ENCODE results near the gene TRERF1. TPM values are rescaled to one million over a fixed set of nuclear protein-coding genes. Genes with fewer than 3 reads are reported as not detected.

The TRERF1 gene
- total RNA-seq, 2 donors from 2014 or later, result 9.5 to 34.8 TPM

GRCh38 chr6:42185597-42185996 lies 266.1 kb downstream of the TRERF1 start:
- intact Hi-C loops (cut with DNase I), result no loop called here
- TF ChIP-seq POLR2AphosphoS5 (IDR thresholded peaks at IDR 0.05) (no peak), POLR2A (IDR thresholded peaks at IDR 0.05) (no peak)
- TF ChIP-seq, protein P1, sequence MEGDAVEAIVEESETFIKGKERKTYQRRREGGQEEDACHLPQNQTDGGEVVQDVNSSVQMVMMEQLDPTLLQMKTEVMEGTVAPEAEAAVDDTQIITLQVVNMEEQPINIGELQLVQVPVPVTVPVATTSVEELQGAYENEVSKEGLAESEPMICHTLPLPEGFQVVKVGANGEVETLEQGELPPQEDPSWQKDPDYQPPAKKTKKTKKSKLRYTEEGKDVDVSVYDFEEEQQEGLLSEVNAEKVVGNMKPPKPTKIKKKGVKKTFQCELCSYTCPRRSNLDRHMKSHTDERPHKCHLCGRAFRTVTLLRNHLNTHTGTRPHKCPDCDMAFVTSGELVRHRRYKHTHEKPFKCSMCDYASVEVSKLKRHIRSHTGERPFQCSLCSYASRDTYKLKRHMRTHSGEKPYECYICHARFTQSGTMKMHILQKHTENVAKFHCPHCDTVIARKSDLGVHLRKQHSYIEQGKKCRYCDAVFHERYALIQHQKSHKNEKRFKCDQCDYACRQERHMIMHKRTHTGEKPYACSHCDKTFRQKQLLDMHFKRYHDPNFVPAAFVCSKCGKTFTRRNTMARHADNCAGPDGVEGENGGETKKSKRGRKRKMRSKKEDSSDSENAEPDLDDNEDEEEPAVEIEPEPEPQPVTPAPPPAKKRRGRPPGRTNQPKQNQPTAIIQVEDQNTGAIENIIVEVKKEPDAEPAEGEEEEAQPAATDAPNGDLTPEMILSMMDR (IDR thresholded peaks at IDR 0.05), result no peak
- WGBS, result 62% methylated on average over 10 of the region's 10 CpGs
- no peak overlapping the region for H3K27ac ChIP-seq
- H3K36me3 ChIP-seq, result no peaks in the 10 kb centered on the region
- no peak for DNase-seq (ENCODE audit: low spot score)
- H3K27me3 ChIP-seq (replicated peaks; ENCODE audit: insufficient read depth), result no peaks in the 10 kb centered on the region
- H3K9me3 ChIP-seq, result no peaks in the 10 kb centered on the region
- H3K4me1 ChIP-seq (replicated peaks), result no peaks in the 10 kb centered on the region
- no peak overlapping the region for H3K4me3 ChIP-seq

GRCh38 chr6:42184475-42184874 lies 267.3 kb downstream of the TRERF1 start:
- H3K9me3 ChIP-seq, result no peaks in the 10 kb centered on the region
- intact Hi-C loops (cut with DNase I), result no loop called here
- no peaks in the 10 kb centered on the region for H3K4me1 ChIP-seq (replicated peaks)
- no peaks in the 10 kb centered on the region for H3K36me3 ChIP-seq
- WGBS, result 99% methylated on average over 4 of the region's 4 CpGs
- no peaks in the 10 kb centered on the region for H3K27me3 ChIP-seq (replicated peaks; ENCODE audit: insufficient read depth)
- no peak overlapping the region for H3K27ac ChIP-seq
- no peak for TF ChIP-seq POLR2A (IDR thresholded peaks at IDR 0.05)
- no peak for TF ChIP-seq POLR2AphosphoS5 (IDR thresholded peaks at IDR 0.05)
- TF ChIP-seq, protein P1 (IDR thresholded peaks at IDR 0.05), result no peak
- no peak for DNase-seq (ENCODE audit: low spot score)
- H3K4me3 ChIP-seq, result no peak overlapping the region

DNA sequence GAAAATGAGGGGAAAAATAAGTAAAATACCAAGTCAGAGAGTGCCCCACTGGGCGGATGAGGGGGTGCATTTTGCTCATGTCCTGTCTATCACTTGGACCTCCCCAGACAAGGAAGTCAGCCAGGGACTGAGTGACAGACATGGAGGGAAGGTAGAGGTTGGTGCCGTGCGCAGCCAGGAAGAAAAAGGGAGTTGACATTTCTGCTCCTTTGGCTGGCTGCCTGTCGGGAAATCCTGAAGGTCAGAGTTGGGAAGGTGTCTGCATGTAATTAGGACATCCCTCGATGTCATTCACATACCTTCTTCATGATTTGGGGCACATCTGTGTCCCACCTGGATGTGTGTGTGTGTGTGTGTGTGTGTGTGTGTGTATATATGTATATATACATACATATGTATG lies 269.6 kb downstream of the TRERF1 start:
- Histone ChIP-seq H3K4me1 (replicated peaks) (no peaks in the 10 kb centered on the region), H3K4me3 (no peak overlapping the region), H3K9me3 (no peaks in the 10 kb centered on the region), H3K36me3 (no peaks in the 10 kb centered on the region), H3K27ac (no peak overlapping the region), H3K27me3 (replicated peaks; ENCODE audit: insufficient read depth) (no peaks in the 10 kb centered on the region)
- no peak for DNase-seq (ENCODE audit: low spot score)
- intact Hi-C loops (cut with DNase I), result no loop called here
- WGBS, result 83% methylated on average over 5 of the region's 5 CpGs
- TF ChIP-seq, protein P1 (IDR thresholded peaks at IDR 0.05), result no peak

GRCh38 chr6:42179945-42180313 lies 271.8 kb downstream of the TRERF1 start:
- Histone ChIP-seq H3K9me3 (no peaks in the 10 kb centered on the region), H3K4me3 (no peak overlapping the region), H3K4me1 (replicated peaks) (no peaks in the 10 kb centered on the region), H3K27ac (no peak overlapping the region), H3K36me3 (no peaks in the 10 kb centered on the region), H3K27me3 (replicated peaks; ENCODE audit: insufficient read depth) (no peaks in the 10 kb centered on the region)
- intact Hi-C loops (cut with DNase I), result no loop called here
- 83% methylated on average over 3 of the region's 3 CpGs for WGBS
- no peak for DNase-seq (ENCODE audit: low spot score)
- no peak for TF ChIP-seq POLR2AphosphoS5 (IDR thresholded peaks at IDR 0.05)
- TF ChIP-seq POLR2A (IDR thresholded peaks at IDR 0.05), result no peak
- TF ChIP-seq, protein P1 (IDR thresholded peaks at IDR 0.05), result no peak

- no peak for DNase-seq (ENCODE audit: low spot score)
- Histone ChIP-seq H3K4me1 (replicated peaks) (no peaks in the 10 kb centered on the region), H3K9me3 (no peaks in the 10 kb centered on the region), H3K27ac (no peak overlapping the region), H3K4me3 (no peak overlapping the region), H3K36me3 (no peaks in the 10 kb centered on the region), H3K27me3 (replicated peaks; ENCODE audit: insufficient read depth) (no peaks in the 10 kb centered on the region)
- TF ChIP-seq POLR2AphosphoS5 (IDR thresholded peaks at IDR 0.05), result no peak
- TF ChIP-seq, protein P1 (IDR thresholded peaks at IDR 0.05), result no peak
- TF ChIP-seq POLR2A (IDR thresholded peaks at IDR 0.05), result no peak
- 91% methylated on average over 20 of the region's 20 CpGs for WGBS
- intact Hi-C loops (cut with DNase I), result no loop called here
Measured at GRCh38 chr6:42179261-42179944, 272.3 kb downstream of the TRERF1 start.

Data from prostate gland (tissue), 2 donors.